Measurements from ENCODE around the gene ATG9B. TPM values are rescaled to one million over a fixed set of nuclear protein-coding genes. Genes with fewer than 3 reads are reported as not detected.
A peak's percentile ranks its signal among the peaks of the same experiment; 100 is the strongest.

Gene ATG9B
- total and polyA plus RNA-seq, 9 of the 15 experiments (the other 6 are each of a cell fraction or from before 2014, with no cell fraction given), result 0.29 to 8.0 (median 2.1) TPM

GRCh38 chr7:151056283-151056665 is 32.0 kb upstream of the ATG9B start (continued):
- TF ChIP-seq E2F6 (IDR thresholded peaks at IDR 0.05; ENCODE audit: borderline replicate concordance in 1 of 2, extremely low read depth in 1 of 2, insufficient read depth in 1 of 2, insufficient read length in 1 of 2, low read depth in 1 of 2, low read length in 1 of 2, poor library complexity in 1 of 2, severe bottlenecking in 1 of 2), result peak in 1 of 2 experiments; percentile 69
- TF ChIP-seq EP300 (IDR thresholded peaks at IDR 0.05; ENCODE audit: low read length), result 0 out of 2 replicates have a peak, but pooled peaks have one; percentile 25
- TF ChIP-seq HSF4 (CRISPR knock-in tag; IDR thresholded peaks at IDR 0.05; ENCODE audit: borderline replicate concordance), result 0 out of 2 replicates have a peak, but pooled peaks have one; percentile 7
- 0 out of 2 replicates have a peak, but pooled peaks have one; percentile 31 for TF ChIP-seq PYGO2 (tag; IDR thresholded peaks at IDR 0.05)
- TF ChIP-seq CXXC5 (CRISPR knock-in tag; IDR thresholded peaks at IDR 0.05), result 0 out of 2 replicates have a peak, but pooled peaks have one; percentile 47

- TF ChIP-seq HDGF (IDR thresholded peaks at IDR 0.05), result no peak
- TF ChIP-seq POLR2G (IDR thresholded peaks at IDR 0.05; ENCODE audit: low read depth, low read length), result 0 out of 2 replicates have a peak, but pooled peaks have one; percentile 13
- TF ChIP-seq ZFX (CRISPR knock-in tag; IDR thresholded peaks at IDR 0.05), result 0 out of 2 replicates have a peak, but pooled peaks have one; percentile 26
- Histone ChIP-seq H3K36me3 (ENCODE audit: control insufficient read depth, insufficient read depth, low read length) (no peaks in the 10 kb centered on the region; the same call in 2 of the 3 replicates), H3K27me3 (ENCODE audit: control insufficient read depth in 2 of 2, insufficient read depth in 2 of 2, low read length in 2 of 2) (no peaks in the 10 kb centered on the region), H3K79me2 (ENCODE audit: control insufficient read depth, insufficient read depth, low read length) (peaks cover 2% of the 10 kb centered on the region), H3K4me2 (ENCODE audit: insufficient read depth, low read length) (no peak overlapping the region), H3K9me3 (replicated peaks; ENCODE audit: control insufficient read depth, insufficient read depth, low read depth, low read length) (no peaks in the 10 kb centered on the region), H3K9ac (ENCODE audit: insufficient read depth in 1 of 2, low read depth in 2 of 2, low read length in 2 of 2) (peak overlapping the region in 1 of 2 experiments; percentile 47; a peak in 3 of 4 replicates), H2AFZ (ENCODE audit: low read depth, low read length) (no peak overlapping the region), H3K27ac (ENCODE audit: extremely low read depth, low read depth, low read length) (no peak overlapping the region), H3K4me1 (replicated peaks in 1 of 2; ENCODE audit: control insufficient read depth in 2 of 2, insufficient read depth in 2 of 2, low read length in 2 of 2) (peaks cover 28 to 70% of the 10 kb centered on the region in 2 experiments), H3K9me1 (ENCODE audit: control insufficient read depth, insufficient read depth, low read length) (no peaks in the 10 kb centered on the region), H4K20me1 (replicated peaks; ENCODE audit: control insufficient read depth, insufficient read depth, low read length) (no peaks in the 10 kb centered on the region; the same call in 1 of the 2 replicates), H3K4me3 (no peak overlapping the region)
- BruUV-seq (replicated peaks), result no TSS peak
- no peak for ATAC-seq
- DNase-seq (ENCODE audit: extremely low read depth in 1 of 4, low spot score in 3 of 4), result no peak
- POLR2A ChIA-PET, result interaction anchor here (1.1 to 1.9 kb wide), 2 partner anchors 7 to 12 kb away, joined by 4 to 6 read pairs; no protein-coding TSS in a partner anchor
- intact Hi-C loops (cut with micrococcal nuclease) (no loop called here), in situ Hi-C loops (cut with MboI) (no loop called here)
- FAIRE-seq, result no peak
- 93% methylated on average over 8 of the region's 8 CpGs for WGBS (ENCODE audit: insufficient coverage, low coverage, missing lambda C conversion rate)
- CTCF ChIA-PET (ENCODE audit: low intra/inter-chr PET ratio), result no interaction called here
Measured at GRCh38 chr7:151053751-151054150, 29.5 kb upstream of the ATG9B start.
